CD4-positive, alpha-beta T cell treated with Interferon alpha-2 for 1 hour (primary cell): ENCODE results near the gene COL25A1.

Source experiments
- DNase-seq, 2 donors: peaks; one replicate each; pipeline ENCODE4 v3.0.0-alpha.2; 2020 to 2022

The COL25A1 gene

DNA sequence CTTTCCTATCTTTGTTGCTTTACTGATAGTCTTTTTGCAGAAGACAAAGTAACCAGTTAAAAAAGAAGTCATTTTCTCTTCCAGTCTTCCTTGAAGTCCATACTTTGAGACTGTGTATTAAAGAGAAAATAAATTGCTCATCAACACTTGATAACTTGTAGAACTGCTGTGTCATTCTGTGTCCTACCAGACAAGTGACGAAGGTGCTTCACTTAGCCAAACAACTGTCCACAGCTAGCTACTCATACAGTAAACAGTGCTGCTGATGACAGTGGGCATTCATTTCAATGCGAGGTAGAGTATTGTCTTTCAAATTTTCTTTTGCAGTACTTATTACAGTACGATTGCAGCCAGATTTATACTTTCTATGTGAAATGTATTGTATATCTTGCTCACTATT, 11.5 kb downstream of the COL25A1 start:
- no peak for DNase-seq

DNA sequence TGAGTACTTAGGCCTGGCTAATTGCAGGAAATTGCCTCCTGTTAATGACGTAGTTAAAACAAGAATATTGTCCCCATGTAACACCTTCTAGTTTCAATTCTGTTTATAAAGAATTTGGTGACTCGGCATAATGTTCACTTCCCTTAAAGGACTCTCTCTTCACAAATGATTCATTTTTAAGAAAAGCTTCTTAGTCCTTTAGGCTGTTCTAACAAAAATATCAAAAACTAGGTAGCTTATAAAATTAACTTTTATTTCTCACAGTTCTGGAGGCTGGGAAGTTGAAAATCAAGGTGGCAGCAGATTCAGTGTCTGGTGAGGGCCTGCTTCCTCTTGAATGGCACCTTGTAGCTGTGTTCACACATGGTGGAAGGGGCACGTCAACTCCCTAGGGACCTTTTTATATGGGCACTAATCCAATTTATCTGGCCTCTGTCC, 23.8 kb downstream of the COL25A1 start:
- no peak for DNase-seq

DNA sequence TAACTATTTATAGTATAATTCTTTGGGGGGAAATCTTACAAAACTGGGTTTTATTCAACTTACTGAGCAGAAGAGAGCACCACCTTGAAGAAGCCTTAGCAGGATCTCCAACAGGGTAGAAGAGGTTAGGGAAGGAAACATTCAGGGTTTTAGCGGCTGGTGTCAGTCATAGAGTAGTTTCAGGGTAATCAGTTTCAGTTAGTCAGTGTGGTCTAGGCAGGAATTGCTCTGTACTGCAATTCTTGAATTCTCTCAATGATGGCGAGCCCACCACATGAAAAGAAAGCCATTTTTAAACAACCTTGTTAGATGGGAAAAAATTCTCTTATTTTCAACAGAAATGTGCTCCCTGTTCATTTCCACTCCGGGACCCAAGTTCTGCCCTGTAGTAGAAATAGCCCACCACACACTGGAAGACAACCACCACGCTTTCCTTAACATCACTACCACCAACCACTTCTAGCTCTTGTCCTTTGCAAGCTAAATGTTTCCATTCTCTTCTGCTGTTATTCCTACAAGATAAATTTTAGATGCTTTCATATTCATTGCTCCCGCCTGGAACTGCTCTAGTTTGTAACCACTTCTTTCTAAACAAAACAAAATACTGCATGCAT, 25.9 kb downstream of the COL25A1 start:
- DNase-seq = no peak

DNA sequence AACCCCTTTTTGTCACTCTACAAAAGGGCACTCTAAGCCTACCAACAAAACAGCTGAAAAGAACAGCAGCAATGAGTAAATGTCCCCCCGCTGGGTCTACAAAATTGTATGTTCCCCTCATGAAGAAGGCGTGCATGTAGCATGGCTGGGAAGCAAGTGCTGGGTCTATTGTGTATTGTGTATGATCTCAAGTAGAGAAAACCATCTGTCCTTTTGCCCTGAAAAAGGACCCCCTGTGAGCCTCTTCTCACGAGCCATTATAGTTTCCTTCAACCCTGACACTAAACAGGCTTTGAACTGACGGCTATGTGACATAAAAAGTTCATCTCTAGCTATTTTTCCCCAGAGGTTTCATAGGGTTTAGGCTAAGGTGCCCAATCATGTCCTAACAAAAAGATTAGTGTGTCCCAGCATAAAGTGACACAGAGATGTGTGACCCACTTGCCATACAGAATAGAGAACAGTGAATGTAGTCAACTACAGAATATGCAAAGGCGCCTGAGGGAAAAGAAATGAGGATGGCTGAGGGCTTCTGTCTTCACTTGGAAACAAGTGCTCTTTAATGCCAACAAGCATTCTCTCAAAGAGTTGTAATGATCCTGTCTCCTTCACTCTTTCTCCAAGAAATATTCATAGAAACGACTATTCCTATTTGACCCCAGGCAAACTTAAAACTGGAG, 27.3 kb downstream of the COL25A1 start:
- no peak for DNase-seq

DNA sequence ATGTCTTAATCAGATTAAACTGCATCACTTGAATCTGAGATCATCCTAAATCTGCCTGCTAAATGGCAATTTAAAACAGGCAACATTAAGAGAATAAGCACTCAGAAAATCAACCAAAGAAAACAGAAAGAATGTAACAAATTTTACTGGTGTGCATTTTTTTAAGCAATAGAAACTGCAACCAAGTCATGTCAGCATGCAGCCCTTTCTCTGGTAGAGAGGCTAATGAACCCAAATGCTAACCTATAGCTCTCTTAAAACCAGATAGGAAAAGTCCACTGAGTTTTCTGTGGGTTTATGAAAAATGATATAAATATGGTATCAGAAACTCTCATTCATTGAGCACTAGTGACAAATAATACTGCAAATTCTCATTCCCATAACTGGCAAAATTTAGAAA, 35.6 kb downstream of the COL25A1 start:
- DNase-seq = no peak

DNA sequence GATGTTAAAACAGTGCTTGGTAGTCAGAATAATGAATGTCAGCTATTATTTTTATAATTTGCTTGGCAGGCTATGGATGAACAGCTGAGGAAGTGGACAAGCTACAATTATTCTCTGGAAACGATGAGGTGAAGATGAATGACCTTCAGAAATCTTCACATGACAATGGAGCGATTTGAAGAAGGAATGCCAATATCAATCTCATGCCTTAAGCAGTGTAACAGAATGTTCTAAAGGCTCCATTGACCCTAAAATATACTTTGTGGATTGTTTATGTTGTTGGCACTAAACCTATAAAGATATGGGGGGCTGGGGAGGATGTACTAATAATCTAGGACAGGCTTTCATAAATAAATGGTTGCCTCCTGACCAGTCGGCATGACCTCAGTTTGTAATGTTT, 36.2 kb downstream of the COL25A1 start:
- no peak for DNase-seq

DNA sequence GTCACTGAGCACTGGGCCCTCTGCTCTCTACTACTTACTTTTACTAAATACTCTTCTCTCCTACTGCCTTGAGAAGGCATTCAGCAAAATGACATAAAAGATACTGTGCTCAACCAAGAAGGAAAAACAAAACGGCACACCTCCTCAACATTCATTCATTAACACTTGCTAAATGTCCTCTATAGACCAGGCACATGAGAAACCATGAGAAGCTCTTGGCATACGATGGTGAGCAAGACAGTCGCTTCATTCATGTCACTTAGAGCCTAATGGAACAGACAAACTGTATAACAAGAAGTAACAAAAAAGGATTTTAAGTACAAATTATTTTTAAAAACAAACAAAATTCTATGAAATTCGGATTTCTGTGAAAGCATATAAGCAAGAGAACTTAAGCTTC, 38.7 kb downstream of the COL25A1 start:
- no peak for DNase-seq

DNA sequence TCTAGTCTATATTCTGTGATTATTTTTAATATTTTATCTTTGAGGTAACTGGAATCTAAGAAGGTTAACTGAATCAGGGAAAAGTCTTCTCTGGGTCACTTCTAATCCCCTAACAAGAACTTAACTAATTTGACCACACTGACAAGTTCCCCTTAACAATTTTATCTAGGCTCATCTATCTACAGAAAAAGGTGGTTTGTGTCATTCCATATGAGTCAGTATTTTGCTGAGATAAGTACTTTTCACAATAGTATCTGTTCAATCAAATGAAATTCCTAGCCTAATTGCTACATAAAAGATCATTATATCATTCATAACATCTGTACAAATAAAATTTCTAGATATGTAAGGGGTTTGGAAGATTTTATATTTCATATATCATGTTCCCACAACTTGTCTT, 45.6 kb downstream of the COL25A1 start:
- DNase-seq = no peak

DNA sequence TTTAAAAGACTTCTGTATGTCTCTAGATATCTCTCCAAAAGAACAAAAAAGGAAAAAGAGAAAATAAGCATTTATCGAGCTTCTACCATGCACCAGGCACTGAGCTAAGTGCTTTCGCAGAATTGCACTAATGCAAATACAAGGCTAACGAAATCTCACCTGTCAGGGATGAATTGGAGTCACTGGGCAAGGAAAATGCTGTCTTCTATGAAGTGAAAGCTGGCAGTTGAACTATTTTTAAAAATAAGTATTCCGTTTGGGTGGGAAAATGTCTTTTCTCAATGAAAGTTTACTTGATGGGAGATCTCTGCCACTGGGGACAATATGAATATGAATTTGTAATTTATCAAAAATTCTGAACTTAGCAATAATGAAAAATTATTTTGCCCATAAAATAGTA, 47.6 kb downstream of the COL25A1 start:
- DNase-seq = no peak

DNA sequence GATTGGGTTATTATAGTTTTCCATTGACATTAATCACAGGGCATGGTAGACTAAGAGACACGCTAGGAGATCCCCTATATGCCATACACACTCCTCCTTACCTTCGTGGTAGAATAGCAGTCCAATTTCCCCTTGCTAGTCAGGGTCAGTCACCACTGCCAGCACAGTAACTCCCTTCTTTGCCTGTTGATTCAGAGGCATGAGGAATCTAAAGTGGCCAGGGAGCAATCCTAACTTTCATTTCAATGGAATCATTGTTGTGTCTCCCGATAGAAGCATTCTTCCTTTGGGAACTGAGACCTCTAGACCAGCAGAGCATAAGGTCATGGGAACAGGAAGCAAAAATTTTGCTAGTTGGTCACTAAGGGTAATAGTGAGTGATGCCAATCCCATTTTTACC, 51.1 kb downstream of the COL25A1 start:
- DNase-seq = no peak

DNA sequence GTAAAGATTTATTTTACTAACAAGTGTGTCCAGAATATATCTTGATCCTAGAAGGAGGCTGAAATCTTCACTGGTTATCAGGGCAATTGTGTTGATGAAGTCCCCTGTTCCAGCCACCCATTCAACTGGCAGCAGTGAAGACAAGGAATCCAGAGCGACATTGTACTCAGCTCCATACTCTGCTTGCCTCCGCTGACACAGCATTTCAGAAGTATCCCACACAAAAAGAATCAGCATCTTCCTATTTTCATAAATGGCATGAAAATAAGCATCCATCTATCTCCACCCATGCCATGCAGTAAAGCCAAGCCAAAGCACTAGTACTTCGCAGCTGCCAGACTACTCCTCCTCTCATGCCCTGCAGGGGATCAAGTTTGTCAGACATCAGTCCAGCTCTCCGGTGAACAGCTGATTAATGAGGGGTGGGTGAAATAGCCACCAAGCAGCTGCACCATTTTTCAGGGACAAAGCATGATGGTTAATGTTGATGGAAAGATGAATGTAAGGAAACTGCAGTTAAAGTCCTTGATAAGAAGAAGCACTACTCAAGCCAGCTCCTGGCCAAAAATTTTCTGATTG, 54.0 kb downstream of the COL25A1 start:
- DNase-seq = no peak

DNA sequence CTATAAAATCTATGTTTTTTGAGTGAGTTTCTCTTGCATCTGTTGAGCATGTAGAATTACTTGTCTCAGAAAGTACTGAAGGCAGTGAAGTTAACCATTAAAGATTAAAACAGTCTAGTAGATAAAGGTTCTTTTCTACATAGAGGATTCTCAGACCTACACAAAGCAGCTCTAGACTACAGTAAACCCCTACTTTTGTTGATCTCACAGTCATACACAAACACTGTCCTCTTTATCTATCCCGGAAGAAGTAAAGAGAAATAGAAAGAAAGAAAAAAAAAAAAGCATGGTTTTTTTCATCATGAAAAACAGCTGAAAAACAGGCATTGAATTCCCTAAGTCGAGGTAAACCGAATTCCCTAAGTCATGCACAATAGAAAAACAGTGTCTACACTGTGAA, 58.6 kb downstream of the COL25A1 start:
- no peak for DNase-seq

DNA sequence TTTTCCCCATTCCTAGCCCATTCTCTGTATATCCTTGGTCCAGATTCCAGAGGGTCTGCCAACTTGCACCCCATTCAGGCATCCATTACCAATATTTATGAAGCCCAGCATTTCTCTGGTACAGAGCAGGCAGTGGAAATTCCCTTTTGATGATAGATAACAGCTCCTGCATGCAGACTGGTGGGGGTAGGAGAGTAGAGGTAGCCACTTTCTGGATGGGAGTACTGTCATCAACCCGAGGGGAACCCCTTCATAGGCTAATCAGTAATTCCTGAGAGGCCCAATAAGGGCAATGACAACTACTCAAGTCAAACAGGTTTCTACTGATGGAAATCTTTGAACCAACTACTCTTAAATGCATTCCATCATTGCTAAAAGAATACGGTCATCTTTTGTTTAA, 63.7 kb downstream of the COL25A1 start:
- DNase-seq = no peak

DNA sequence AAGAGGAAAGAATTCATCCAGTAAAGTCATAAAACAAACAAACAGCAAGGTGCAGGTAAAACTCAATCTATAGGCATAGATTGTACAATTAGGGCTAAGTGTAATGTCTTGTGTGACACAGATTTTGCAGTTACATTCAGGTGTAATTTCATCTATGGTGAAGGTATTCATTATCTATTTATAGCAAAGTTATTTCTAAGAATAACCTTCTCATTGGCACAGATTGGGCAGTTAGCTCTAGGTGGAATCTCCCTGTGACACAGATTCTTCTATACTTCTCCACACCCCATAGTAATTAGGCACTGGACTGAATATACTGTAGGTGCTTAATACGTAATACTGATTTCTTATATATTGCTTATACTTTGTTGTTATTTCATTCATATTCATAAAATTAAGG, 66.8 kb downstream of the COL25A1 start:
- DNase-seq = no peak

DNA sequence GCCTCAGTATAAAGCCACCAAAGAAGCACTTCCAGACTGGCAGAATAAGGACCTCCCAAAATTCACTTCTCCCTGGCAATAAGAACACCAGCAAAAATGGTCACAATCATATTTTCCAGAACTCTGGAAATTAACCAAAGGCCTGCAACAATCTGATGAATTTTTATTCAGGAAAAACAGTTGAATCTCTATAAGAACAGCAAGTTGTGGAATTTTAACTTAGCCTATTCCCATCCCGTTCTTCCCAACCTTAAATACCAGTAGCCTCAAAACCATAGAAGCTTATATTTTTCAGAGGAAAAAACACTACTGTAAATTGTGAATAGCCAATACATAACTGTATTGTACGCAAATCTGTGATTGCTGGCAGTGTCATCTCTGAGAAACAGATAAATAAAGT, 67.9 kb downstream of the COL25A1 start:
- DNase-seq = no peak

DNA sequence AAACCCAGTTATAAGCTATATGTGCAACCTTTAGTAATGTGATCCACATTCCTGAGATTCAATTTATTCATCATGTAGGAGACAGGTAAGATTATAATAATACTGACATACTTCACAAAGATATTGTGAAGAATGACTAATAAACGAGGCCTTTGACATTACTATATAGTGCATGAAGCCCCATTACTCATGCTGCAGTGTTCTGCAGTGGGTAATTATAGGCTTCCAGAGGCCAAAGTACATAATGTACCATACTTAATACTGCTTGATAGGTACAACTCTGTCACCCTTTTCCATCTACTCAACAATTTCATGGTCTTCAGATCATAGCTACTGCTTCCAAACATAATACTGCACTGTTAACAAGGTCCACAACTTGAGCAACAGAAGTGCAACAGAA, 68.9 kb downstream of the COL25A1 start:
- no peak for DNase-seq

DNA sequence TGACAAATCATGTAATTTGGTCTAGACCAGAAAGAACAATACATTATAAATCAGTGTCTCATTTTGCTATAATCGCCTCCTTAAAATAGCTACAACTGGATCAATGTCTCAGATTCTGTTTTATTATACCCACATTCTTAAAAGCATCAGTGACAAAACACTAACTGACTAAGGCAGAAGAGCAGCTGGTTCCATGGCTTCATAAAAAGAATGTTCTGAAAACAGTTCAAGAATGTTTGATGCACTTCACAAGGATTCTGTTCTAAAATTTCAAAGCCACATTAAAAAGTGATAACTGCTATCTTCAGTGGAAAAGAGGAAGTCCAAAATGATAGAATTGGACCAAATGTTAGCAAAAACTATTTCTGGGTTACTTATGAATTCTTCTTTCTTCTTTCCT, 69.8 kb downstream of the COL25A1 start:
- no peak for DNase-seq

DNA sequence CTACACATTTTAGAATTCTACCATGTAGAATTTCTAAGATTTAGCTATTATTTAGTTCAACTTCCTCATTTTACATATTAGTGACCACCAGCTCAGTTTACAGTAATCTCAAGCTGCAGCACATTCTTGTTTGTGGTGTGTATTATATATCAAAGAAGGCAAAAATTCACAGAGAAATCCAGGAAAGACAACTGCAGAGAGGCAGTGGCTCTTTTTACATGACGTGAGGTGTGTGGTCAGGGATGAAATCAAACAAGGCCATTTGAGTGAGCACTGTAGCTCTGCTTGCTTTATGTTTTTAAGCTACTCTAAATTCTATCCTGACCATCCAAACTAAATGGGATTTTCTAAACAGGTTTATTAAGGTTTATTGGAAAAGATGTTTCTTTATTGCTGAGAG, 71.1 kb downstream of the COL25A1 start:
- DNase-seq = no peak

DNA sequence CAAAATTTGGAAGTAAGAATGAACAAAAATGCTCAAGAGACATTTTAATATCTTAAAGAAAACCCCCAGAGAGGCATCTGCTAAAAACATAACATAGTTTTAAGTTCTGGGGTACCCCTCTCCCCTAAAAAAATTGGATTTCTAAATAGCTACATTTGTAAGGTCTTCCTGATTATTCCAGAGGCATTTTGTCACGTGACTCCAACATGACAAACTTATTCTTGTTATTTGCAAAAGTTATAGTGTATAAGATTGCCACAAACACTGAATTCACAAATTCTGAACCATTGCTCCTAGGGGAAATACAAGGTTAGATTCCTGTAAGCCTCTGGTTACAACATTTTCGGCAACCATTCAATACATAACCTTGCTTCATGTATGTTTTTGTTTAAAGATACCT, 73.4 kb downstream of the COL25A1 start:
- DNase-seq = no peak

DNA sequence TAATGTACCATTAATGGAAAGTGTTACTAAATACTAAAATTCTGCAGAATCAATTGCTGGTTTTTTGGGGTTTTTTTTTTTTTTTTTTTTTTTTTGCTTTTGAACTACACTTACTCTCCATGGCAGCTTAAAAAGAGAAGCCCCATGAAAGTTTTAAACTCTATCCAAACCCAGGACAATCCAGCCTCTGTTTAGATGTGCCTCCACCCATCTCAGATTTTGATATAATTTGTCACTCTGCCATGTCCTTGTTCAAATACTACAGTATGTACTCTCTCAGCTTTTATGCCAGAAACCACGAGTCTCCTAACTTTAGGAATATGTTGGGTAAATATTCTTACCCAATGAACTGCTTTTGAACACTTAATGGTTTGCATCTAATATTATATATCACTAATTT, 84.2 kb downstream of the COL25A1 start:
- no peak for DNase-seq

DNA sequence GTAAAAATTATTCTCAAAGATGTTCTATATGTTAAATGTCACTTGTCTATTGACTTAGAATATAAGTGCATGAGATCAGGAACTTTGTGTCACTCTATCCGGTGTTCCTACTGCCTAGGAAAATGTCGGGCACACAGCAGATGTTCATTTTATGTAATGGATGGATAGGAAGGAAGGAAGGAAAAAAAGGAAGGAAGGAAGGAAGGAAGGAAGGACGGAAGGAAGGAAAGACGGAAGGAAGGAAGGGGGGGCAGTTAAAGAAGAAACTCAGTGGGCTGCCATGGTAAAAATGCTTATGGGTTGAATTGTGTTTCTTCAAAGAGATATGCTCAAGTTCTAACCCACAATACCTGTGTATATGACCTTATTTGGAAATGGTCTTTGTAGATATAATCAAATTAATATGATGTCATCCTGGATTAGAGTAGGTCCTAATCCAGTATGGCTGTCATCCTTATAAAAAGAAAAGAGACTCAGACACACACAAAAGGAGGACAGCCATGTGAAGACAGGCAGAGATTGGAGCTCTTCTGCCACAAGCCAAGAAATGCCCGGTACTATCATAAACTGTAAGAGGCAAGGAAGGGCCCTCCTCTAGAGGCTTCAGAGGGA, 86.3 kb downstream of the COL25A1 start:
- no peak for DNase-seq

DNA sequence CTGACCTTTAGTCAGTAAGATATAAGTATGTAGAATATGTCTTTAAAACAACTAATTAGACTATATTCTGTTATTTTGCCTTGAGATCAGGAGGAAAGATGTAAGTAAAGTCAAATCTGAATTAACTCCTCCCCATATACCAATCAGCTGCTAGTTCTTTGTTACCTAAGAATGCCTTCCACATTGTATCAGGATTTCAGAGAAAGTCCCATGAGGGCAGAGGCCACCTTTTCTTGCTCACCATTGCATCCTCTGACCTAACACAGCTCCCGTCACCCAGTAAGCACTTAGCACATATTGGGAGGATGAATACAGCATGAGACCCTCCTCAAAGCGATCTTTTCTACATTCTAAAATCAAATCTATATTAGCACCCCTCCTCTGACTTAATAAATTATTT, 87.0 kb downstream of the COL25A1 start:
- no peak for DNase-seq

DNA sequence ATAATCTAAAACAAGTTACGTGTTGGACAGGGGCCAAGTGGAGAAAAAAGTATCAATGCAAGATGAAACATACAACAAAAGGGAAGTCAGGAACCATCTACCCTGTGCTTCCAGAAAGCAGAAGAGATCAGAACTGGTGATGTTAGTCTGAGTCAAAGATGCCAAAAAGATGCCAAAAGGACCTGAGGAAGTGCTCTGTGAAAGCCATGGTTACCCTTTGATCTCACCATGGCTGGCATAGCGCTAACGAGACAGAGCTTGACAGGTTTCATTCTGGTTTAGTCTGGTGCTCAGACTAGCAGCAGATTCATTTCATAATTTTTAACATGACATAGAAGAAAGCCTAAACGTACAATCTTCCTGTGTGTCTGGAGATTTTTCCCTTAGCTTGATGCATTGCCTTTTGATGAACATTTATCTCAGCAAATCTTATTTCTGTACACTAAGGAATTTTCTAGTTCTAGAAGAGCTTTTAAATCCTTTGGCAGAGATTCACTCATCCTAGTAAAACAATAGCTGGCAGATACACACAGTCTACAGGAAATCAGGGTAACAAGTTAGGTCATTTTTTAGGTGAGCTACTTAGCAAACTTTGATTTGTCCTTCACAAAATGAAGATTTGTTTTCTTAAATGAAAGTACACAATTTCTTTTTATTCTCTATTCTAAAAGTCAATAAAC, 87.7 kb downstream of the COL25A1 start:
- DNase-seq = no peak

DNA sequence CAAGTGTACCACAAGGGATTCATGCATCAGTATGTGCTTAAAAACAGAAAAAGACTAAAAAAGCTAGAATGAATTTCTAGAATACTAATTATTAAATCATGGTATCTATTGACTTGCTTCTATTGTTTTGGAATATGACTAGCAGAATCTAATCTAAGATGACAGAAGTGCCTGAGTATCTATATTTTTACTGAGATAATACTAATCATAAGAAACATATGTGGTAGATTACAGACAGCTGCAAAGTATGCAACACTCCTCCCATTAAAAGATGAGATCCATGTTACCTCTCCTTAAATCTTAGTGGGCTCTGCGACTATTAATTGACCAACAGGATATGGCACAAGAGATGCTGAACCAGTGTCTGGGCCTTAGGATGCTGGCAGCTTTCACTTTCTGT, 89.4 kb downstream of the COL25A1 start:
- no peak for DNase-seq
